Myometrial cell (primary cell): ENCODE results near the gene TIPRL. TPM values are rescaled to one million over a fixed set of nuclear protein-coding genes. Genes with fewer than 3 reads are reported as not detected.

ENCODE experiments used
- total RNA-seq: library from RNA; depleted of rRNA; stranded (reverse); fragments of >200 nt; gene quantifications from 2 replicates; pipeline ENCODE4 v1.2.3, GENCODE V29; 2015

The TIPRL gene
- 27.6 and 36.6 TPM in 2 replicates for total RNA-seq

GRCh38 chr1:168178638-168179437, at the start of gene TIPRL:
TSS of gene TIPRL (plus strand) at chr1:168178962. CDS start at chr1:168179078, 116 bp downstream.

GRCh38 chr1:168136709-168137514, 41.9 kb upstream of the TIPRL start, which contains the start of gene GPR161:
TSS of gene GPR161 (minus strand) at chr1:168136930. CDS start at chr1:168104850, 32,080 bp downstream.

GRCh38 chr1:168225476-168226190, 46.9 kb downstream of the TIPRL start, which contains the start of gene SFT2D2:
TSS of gene SFT2D2 (plus strand) at chr1:168226004. CDS start at chr1:168226080, 76 bp downstream.

Other genes with a start within 250 kb of the TIPRL start
- gene DCAF6, start 242.3 kb upstream of the TIPRL start, total RNA-seq: 36.3 and 37.8 TPM in 2 replicates
- 53.0 and 67.7 TPM in 2 replicates for gene MPC2, start 241.9 kb upstream of the TIPRL start, total RNA-seq
- 4.9 and 9.2 TPM in 2 replicates for gene GPR161, start 42.0 kb upstream of the TIPRL start, total RNA-seq
- 19.6 and 20.9 TPM in 2 replicates for gene SFT2D2, start 47.0 kb downstream of the TIPRL start, total RNA-seq
- 0.29 and 1.1 TPM in 2 replicates for gene TBX19, start 101.9 kb downstream of the TIPRL start, total RNA-seq